ENCODE measurements around the gene EFCAB6.

EFCAB6 gene

DNA sequence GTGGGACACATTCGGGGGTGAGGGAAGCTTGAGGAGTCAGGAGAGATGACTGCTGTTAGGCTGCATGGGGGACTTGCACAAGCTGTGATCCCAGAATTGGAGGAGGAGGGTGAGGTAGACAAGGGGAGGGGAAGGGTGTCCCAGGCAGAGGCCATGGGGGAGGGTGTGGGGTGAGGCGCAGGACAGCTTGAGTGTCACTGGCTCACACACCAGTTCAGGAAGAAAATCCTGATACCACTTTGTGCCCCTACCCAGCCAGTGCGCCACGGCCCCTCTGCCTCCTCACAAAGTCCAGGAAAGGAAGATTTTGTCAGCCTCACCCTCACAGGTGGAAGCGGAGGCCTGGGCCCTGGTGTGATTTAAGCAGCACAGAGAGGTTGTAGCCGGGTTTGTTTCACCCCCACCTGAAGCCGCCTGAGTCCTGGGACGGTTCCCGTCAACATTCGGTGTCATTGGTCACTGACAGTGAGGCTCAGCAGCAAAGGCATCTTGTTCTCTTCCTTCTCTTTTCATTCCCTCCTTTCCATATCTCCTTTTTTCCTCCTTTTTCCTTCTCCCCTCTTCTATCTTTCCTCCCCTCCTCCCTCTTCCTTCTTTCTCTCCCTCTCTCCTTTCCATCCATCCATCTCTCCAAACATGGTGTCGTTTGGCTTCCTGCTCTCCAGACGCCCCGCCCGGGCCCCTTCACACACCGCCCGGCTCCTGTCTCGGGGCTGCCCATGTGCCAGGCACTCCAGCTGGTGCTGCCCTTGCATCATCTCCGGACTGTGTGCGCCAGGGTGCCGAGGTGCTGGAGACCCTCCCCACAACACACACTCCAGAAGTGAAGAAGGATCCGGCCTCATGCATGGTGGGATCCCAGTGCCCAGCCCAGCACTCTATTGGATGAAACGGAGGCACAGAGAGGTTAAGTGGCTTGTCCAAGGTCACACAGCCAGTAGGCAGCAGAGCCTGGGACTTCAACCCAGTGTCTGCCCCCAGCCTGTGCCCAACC is 311.0 kb downstream of the EFCAB6 start:
- no peak for DNase-seq (ENCODE audit: low read depth)

DNA sequence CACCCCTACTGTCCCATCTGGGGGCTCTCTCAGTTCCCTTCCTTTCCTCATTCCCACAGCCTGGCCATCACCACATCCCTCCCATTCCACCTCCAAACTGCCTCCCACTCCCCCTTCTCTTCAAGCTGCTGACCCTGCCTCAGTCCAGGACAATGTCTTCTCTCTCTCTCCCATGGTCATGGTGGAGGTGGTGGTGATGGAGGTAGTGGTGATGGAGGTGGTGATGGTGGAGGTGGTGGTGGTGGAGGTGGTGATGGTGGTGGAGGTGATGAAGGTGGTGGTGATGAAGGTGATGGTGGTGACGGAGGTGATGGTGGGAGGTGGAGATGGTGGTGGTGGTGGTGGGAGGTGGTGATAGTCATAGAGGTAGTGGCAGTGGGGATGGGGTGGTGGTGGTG is 313.2 kb downstream of the EFCAB6 start:
- no peak for DNase-seq (ENCODE audit: low read depth)

DNA sequence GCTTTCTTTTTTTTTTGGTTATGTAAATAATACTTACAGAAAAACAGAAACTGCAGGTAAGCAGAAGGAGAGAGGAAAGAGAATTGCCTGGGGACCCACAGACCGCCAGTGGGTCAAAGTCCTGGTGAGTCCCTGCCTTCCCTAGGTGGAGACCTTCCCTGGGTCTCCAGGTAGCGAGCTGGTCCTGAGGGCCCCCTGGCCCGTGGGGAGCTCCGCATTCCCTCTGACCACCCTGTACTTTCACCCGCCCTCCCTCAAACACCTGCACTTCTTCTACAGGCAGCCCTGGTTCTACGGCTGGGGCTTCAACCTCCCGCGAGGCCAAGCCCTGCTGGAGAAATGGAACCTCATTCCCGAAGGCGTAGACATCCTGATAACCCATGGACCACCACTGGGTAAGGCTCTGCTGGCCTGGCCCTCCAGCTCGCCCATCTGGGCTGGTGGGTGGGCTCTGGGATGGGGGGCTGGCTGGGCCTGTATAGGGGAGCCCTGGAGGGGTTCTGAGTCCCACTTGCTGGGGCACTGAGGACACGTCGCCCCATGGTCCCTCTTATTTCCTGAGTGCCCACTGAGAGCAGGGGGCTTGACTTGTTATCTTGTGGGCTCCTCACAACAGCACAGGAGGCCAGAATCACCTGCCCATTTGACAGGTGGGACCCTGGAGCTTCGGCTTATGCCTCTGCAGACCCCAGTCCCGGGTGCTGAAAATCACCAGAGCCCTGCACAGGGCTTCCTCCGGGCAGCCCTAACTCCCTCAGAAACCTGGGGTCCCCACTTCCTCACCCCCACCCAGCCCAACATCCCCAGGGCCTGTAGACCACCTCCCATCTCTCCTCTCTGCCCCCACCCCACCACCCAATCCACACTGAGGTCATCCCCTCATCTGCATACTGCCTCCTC is 313.9 kb downstream of the EFCAB6 start:
- DNase-seq (ENCODE audit: low read depth), result no peak

- DNase-seq (ENCODE audit: low read depth), result no peak
These were observed 318.8 kb downstream of the EFCAB6 start for GRCh38 chr22:43493297-43493696.

DNA sequence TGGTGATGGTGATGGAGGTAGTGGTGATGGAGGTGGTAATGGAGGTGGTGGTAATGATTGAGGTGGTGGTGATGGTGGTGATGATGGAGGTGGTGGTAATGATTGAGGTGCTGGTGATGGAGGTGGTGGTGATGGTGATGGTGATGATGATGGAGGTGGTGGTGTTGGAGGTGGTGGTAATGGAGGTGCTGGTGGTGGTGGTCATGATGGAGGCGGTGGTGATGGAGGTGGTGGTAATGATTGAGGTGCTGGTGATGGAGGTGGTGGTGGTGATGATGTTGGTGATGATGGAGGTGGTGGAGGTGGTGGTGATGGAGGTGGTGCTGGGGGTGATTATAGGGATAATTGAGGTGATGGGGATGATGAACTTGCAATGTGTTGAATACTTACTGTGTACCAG is 320.4 kb downstream of the EFCAB6 start:
- no peak for DNase-seq (ENCODE audit: low read depth)

DNA sequence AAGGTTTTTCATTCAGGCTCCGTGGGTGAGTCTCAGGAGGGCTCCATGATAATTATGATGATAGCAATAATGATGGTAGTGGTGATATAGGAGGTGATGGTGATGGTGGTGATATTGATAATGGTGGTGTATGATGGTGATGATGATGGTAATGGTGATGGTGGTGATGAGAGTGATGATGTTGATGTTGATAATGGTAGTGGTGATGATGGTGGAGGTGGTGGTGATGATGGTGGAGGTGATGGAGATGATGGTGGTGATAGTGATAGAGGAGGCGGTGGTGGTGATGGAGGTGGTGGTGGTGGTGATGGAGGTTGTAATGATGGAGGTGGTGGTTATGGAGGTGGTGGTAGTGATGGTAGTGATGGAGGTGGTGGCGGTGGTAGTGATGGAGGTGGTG is 320.9 kb downstream of the EFCAB6 start:
- DNase-seq (ENCODE audit: low read depth), result no peak

DNA sequence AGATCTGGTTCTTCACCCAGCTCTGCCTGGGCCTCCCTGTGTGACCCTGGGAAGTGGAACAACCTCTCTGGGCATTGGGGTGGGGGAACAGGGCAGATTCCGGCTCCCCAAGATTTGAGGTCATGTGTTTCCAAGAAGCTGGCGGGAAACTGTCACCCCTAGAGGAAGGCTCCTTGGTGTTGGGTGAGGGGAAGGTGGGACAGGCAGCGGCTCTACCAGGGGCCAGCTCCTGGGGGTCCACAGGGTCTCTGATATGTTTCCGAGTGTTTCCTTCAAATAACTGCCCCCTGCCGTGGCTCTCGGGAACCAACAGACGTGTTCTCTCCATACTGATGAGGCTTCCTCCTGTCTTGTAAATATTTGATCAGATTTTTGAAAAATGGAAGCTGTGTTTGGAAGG is 321.8 kb downstream of the EFCAB6 start:
- DNase-seq (ENCODE audit: low read depth), result no peak

GRCh38 chr22:43488937-43489336 is 323.2 kb downstream of the EFCAB6 start:
- DNase-seq (ENCODE audit: low read depth), result no peak

GRCh38 chr22:43488031-43488866 is 323.9 kb downstream of the EFCAB6 start:
- DNase-seq (ENCODE audit: low read depth), result no peak

DNA sequence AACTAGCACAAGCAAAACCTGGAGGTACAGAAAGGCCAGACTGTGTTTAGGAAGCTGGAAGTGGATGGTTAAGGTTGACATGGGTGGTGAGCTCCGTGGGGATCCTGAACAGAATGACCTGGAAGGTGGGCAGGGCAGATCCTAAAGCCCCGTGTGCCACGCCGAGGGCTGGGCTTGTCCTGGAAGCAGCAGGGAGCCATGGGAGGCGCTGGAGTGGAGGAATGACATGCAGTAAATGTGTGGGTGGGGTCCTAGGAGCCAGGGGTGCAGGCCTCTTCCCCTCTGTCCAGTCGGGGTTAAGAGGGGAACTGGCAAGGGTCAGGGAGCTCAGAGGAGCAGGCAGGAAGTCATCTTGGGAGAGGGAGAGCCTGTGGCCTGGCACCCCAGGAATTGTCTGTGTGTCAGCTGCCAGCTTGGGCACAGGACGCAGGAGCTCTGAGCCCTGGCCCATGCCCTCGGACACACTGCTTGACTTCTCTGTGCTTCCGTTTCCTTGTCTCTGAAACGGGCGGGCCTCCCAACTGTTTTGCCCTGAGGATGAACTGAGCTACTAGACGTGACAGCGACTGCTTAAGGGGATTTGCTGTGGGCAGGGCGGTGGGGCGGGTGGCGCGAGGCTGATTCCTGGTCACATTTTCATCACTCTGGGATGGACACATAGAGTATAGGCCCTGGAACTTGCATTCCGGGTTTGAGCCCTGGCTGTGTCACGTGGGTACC is 324.6 kb downstream of the EFCAB6 start:
- no peak for DNase-seq (ENCODE audit: low read depth)

GRCh38 chr22:43485502-43486089 is 326.5 kb downstream of the EFCAB6 start:
- DNase-seq (ENCODE audit: low read depth), result no peak

- no peak for DNase-seq (ENCODE audit: low read depth)
These were observed 327.9 kb downstream of the EFCAB6 start for GRCh38 chr22:43484227-43484626.

DNA sequence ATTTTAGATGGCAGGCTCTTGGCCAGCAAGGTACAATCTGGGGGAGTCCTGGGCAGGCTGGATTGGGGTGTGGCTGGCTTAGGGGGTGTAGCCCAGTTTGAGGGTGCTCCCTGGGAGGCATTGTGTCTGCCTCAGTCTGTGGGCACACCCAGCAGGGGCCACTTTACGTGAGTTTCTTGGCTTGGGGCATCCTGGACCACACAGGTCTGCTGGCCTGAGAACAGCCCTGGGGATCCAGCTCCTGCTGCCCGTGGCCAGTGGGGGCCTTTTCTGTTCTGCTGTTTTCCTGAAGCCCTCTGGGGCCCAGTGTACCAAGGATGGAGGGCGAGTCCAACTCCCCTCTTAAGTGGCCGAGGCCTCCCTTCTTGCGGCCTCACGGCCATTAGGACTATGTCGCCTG is 328.4 kb downstream of the EFCAB6 start:
- no peak for DNase-seq (ENCODE audit: low read depth)

- no peak for DNase-seq (ENCODE audit: low read depth)
These were observed 328.8 kb downstream of the EFCAB6 start for GRCh38 chr22:43483266-43483665.

GRCh38 chr22:43482318-43482625 is 329.8 kb downstream of the EFCAB6 start:
- no peak for DNase-seq (ENCODE audit: low read depth)

DNA sequence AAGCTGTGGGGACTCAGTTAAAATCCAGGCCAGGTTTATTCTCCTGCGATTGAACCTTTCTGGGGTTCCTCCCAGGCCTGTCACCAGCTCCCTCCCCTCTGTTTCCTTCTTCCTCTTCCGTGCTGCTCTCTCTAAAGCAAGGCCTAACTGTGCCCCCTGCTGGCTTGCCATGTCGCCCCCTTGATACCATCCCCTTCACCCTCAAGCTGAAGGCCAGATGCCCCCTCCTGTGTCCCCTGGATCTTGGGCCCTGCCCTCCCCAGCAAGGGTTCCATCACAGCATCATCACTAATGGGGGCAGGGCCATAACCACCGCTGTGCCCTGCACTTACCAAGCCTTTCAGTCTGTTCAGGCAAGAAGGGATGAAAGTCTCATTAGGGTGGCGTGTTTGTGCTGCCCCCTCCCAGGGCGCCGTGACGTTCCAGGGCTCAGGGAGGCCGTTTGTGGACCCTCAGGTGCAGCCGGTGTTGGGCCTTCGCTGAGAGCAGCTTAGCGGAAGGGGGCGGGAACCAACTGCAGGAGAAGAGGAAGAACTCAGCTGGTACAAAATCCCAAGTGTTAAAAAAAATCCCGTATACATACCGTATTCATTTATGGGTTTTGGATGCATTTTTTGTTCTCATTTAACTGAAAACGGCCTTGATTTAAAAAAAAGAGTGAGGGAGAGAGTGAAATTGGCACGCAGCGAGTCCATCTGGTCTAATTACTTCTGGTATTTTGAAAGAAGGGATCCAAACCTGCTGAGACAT is 330.4 kb downstream of the EFCAB6 start:
- DNase-seq (ENCODE audit: low read depth), result no peak

DNA sequence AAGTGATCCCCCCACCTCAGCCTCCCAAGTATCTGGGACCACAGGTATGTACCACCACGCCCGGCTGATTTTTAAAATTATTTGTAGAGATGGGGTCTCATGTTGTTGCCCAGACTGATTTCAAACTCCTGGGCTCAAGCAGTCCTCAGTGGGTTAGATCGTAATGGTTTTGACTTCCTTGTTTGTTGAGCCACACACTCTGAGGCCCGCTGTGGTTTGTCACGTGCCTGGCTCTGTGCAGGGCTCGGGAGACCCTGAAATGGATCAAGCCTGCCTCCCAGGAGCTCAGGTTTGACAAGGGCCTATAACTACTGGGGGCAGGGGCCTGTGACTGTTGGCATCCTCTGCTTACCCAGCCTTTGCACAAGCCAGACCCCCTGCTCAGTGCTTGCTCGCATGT is 332.1 kb downstream of the EFCAB6 start:
- no peak for DNase-seq (ENCODE audit: low read depth)

DNA sequence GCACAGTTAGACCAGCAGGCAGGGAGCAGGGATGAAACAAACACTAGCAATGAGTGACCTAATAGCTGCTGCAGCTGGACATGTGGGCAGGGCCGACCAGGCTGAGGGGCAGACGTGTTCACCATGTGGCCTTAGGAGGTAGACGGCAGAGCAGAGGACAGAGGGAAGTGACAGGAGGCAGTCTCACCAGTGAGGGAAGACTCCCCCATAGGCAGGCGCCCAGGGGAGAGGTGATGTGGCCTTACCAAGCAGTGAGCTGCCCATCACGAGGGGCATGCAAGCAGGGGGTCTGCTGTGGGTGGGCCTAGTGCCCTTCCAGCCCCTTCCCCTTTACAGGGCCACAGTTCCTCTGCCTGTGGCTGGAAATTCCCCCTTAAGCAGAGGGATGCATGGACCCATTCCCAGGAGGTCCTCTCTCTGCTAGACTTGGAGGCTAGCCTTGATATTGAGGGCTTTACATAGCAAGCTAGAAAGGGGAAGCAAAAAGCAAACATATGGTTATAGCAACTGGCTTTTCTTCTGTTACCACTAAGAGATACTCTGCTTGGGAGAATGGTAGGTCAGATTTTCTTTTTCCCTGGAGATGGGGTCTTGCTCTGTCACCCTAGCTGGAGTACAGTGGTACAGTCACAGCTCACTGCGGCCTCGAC is 332.7 kb downstream of the EFCAB6 start:
- no peak for DNase-seq (ENCODE audit: low read depth)
